A673 (cell line): Measurements from ENCODE around the gene LRRC74A.

ENCODE experiments used
- EZH2 ChIP-seq: fragments of 200-600 bp; sonication (generic); IDR thresholded peaks from 2 replicates; pipeline ENCODE4 v1.6.1; 2017; ENCODE audit warnings: borderline replicate concordance, low read depth, mild to moderate bottlenecking, mixed read lengths, antibody characterized with exemption, low read length; ENCODE audit not compliant: poor library complexity, severe bottlenecking
- TF ChIP-seq, protein P1 (sequence below): fragments of 300-800, 200-600 bp; sonication (generic); conservative IDR thresholded peaks from 2 replicates; pipeline ENCODE4 v1.5.1; 2017; ENCODE audit warnings: low read depth, mild to moderate bottlenecking, antibody characterized with exemption, low read length, moderate library complexity, mixed read lengths

DNA sequence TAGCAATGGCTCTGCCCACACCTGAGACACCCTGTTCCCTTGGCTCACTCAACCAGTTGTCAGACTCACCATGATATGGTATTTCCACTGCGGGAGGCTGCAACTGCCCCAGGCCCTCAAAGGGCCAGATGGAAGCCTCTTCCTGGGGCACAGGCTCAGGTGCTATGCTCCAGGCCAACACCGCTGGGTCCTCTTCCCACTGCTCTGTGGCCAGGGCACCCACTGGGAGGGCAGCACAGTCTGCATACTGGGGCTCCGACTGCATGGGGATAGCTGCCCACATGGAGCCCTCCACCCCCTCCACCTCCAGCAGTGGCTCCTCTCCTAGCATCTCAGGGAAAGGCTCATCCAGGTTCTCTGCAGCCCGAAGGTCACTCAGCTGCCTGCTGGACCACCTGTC, 17.2 kb upstream of the LRRC74A start:
- no peak for TF ChIP-seq EZH2
- TF ChIP-seq, protein P1, sequence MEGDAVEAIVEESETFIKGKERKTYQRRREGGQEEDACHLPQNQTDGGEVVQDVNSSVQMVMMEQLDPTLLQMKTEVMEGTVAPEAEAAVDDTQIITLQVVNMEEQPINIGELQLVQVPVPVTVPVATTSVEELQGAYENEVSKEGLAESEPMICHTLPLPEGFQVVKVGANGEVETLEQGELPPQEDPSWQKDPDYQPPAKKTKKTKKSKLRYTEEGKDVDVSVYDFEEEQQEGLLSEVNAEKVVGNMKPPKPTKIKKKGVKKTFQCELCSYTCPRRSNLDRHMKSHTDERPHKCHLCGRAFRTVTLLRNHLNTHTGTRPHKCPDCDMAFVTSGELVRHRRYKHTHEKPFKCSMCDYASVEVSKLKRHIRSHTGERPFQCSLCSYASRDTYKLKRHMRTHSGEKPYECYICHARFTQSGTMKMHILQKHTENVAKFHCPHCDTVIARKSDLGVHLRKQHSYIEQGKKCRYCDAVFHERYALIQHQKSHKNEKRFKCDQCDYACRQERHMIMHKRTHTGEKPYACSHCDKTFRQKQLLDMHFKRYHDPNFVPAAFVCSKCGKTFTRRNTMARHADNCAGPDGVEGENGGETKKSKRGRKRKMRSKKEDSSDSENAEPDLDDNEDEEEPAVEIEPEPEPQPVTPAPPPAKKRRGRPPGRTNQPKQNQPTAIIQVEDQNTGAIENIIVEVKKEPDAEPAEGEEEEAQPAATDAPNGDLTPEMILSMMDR: no peak
